ENCODE results near the gene BCAP31.
A peak's percentile ranks its signal among the peaks of the same experiment; 100 is the strongest.

BCAP31 gene

DNA sequence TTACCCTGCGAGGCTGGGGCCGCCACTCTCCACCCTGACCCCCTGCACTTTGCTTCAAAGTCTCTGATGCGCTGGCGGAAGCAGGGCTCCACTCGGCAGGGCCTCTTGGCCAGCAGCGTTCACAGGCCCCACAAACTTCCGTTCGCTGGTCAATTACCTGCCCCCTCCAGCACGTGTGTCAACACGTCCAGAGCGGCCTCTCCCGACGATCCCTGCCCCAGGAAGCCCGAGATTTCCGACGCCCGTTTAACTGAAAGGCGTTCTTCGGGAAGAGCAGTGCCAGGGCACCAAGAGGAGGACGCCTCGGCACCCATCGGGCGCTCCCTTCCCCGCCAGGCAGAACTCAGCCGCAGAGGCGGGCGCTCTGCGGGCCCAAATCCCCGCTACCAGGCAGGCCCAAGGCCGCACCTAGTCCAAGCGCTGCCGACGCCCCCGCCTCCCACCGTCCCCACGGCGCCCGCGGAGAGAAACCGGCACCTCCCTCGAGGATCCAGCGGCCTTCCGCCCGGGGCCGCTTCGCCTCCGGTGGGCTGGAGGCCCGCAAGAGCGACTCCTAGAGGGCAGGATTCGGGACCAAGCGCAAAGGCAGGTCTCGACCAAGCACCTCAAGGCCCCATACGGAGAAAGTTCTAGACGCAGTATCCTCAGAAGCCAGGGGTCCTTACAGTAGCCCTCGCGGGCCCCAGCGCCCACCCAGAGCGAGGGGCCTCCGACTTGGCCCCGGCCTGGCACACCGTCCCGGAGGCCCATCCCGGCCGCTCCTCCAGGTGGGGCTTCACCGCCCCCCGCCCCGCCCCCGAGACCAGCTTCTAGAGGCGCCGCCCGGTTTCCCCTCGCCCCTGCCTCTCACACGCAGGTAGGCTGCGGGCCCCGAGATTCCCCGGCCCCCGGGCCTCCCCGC lies 586 bp downstream of the BCAP31 start:
- peak; percentile 42 for DNase-seq (ENCODE audit: low read depth)
- H3K4me3 ChIP-seq (ENCODE audit: low read length) = peak overlapping the region; percentile 69
- TF ChIP-seq, protein P1, sequence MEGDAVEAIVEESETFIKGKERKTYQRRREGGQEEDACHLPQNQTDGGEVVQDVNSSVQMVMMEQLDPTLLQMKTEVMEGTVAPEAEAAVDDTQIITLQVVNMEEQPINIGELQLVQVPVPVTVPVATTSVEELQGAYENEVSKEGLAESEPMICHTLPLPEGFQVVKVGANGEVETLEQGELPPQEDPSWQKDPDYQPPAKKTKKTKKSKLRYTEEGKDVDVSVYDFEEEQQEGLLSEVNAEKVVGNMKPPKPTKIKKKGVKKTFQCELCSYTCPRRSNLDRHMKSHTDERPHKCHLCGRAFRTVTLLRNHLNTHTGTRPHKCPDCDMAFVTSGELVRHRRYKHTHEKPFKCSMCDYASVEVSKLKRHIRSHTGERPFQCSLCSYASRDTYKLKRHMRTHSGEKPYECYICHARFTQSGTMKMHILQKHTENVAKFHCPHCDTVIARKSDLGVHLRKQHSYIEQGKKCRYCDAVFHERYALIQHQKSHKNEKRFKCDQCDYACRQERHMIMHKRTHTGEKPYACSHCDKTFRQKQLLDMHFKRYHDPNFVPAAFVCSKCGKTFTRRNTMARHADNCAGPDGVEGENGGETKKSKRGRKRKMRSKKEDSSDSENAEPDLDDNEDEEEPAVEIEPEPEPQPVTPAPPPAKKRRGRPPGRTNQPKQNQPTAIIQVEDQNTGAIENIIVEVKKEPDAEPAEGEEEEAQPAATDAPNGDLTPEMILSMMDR (conservative IDR thresholded peaks at IDR 0.05; ENCODE audit: low read length) = peak; percentile 41

DNA sequence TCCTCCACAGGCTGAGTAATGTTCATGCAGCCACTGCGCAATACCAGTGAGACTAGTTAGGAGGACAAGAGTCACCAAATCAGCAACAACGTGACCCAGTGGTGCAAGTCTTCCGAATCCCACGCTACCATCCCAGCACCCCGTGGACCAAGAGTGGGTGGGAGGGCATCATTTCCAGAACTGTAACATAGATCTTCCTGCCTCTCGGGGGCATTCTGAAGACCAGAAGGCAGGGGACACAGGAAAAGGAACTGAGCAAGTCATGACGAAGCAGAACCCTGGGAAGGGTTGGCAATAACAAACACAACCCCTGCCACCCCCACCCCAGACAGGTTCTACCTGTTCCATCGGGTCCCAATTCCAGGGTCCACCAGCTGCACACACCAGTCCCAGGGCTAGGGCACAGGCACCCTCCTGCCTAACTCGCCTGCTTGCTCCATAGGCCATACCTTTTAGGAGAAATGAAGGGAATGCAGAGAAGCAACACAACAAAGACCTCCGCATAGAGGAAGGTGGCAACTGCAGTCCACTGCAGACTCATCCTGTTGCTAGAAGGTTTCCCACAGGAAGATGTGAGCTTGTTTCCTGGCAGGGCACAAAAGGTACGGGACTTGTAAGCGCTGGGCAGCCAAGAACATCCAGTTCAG lies 1.4 kb downstream of the BCAP31 start:
- no peak for DNase-seq (ENCODE audit: low read depth)
- TF ChIP-seq, protein P1 (conservative IDR thresholded peaks at IDR 0.05; ENCODE audit: low read length) = no peak
- peak overlapping the region; percentile 69 for H3K4me3 ChIP-seq (ENCODE audit: low read length)

DNA sequence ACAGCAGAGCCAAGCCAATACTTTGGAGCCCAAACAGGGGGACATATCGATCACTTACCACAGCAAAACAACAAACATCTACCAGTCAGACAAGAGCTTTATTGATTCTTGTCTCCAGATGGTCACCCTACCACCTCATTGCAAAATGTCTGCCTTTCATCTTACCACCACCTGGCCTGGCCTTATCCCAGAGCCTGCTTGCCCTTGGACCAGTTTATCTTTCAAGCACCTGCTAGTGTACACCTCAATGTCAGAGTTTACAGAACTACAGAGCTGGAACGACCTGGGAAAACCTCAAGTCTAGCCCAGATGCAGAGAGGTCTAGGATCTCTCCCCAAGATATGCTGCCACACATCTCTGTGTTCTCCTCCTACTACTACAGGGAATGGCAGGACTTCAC lies 4.5 kb downstream of the BCAP31 start:
- TF ChIP-seq, protein P1 (conservative IDR thresholded peaks at IDR 0.05; ENCODE audit: low read length) = no peak
- no peak overlapping the region for H3K4me3 ChIP-seq (ENCODE audit: low read length)
- no peak for DNase-seq (ENCODE audit: low read depth)

DNA sequence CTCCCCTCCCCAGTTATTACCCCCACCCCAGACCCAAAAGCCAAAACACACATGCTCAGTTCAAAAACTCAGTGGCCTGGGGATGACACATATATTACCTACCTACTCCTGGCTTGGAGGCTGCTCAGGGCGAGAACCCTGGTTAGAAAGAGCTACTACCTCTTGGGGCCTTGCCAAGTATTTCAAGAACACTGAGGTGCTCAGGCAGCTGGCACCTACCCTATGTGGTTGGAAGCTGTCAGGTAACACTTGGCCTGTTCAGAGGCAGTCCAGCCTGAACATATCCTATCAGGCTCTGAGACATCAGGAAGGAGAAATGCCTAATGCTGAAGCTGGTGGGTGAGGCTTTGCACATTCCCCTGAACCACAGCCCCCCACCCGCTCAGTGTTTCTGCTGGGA lies 4.9 kb downstream of the BCAP31 start:
- TF ChIP-seq, protein P1 (conservative IDR thresholded peaks at IDR 0.05; ENCODE audit: low read length) = no peak
- no peak for DNase-seq (ENCODE audit: low read depth)
- H3K4me3 ChIP-seq (ENCODE audit: low read length) = no peak overlapping the region

DNA sequence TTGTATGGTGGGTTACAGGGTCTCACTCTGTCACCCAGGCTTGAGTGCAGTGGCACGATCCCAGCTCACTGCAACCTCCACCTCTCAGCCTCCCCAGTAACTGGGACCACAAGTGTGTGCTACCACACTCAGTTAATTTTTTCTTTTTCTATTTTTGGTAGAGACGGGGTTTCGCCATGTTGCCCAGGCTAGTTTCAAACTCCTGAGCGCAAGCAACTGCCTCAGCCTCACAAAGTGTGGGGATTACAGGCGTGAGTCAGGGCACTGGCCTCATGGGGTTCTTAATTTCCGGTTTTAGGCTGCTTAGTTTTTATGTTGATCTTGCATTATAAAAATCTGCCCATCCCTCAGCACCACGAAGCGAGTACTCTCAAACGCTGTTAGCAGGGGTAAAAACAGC lies 6.7 kb downstream of the BCAP31 start:
- H3K4me3 ChIP-seq (ENCODE audit: low read length) = no peak overlapping the region
- no peak for DNase-seq (ENCODE audit: low read depth)
- TF ChIP-seq, protein P1 (conservative IDR thresholded peaks at IDR 0.05; ENCODE audit: low read length) = no peak

DNA sequence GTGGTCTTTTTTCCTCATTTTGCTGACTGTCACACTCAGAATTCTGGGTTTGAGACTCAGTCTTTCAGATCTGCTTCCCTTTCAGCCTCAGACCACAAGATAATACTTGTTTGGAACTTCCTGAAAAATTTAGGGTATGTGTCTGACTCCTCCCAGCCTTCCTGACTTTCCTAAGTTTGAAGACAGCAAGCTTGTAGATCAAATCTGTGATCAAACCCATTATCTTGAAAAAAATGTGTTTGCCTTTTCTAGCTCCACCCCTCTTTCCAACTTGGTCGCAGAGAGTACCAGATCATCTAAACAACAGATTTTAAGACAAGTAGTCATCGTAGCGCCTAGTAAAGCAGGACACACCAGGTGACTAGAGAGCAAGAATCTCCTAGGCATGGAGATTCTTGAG lies 9.9 kb downstream of the BCAP31 start:
- no peak for DNase-seq (ENCODE audit: low read depth)
- H3K4me3 ChIP-seq (ENCODE audit: low read length) = no peak overlapping the region
- TF ChIP-seq, protein P1 (conservative IDR thresholded peaks at IDR 0.05; ENCODE audit: low read length) = no peak
